HEK293 (cell line): Measurements from ENCODE around the gene PCDH10.

Source experiments
- CTCF ChIA-PET: fragments of 350-600 bp; formaldehyde crosslinking; extraction: SDS; loops from one replicate; lab custom pipeline; 2021; ENCODE audit warnings: antibody characterized with exemption; lab: Yijun Ruan, JAX
- POLR2A ChIA-PET: fragments of 300-600 bp; formaldehyde crosslinking; extraction: SDS; loops from one replicate; lab custom pipeline; 2020; ENCODE audit warnings: antibody characterized with exemption, inconsistent platforms; lab: Yijun Ruan, JAX
- H3K27ac ChIP-seq: fragments of 200-500 bp; sonication (Bioruptor generic); 2 replicates; pipeline ENCODE4 v1.5.1; 2014; ENCODE audit warnings: low read depth, low read length, control low read depth, inconsistent platforms; ENCODE audit errors: extremely low read depth
- H3K36me3 ChIP-seq, 2 experiments: fragments of 200-500 bp in 1 of 2; sonication (Bioruptor generic) in 1 of 2; 1 replicate in 1 of 2; 2 replicates in 1 of 2; pipeline ENCODE4 v1.5.1; 2014 to 2017; ENCODE audit warnings: inconsistent platforms in 2 of 2, low read length in 2 of 2; ENCODE audit not compliant: control insufficient read depth in 2 of 2, insufficient read depth in 1 of 2
- H3K4me1 ChIP-seq: fragments of 200-500 bp; sonication (Bioruptor generic); 2 replicates; pipeline ENCODE4 v1.5.1; 2014; ENCODE audit warnings: mild to moderate bottlenecking, low read length, inconsistent platforms; ENCODE audit not compliant: control insufficient read depth, insufficient read depth
- H3K4me3 ChIP-seq: 2 replicates; pipeline ENCODE4 v1.5.1; 2011; ENCODE audit warnings: low read depth, mild to moderate bottlenecking, control low read depth, low read length, moderate library complexity
- H3K9me3 ChIP-seq: fragments of 200-500 bp; sonication (Bioruptor generic); 2 replicates; pipeline ENCODE4 v1.5.1; 2014; ENCODE audit warnings: low read depth, low read length, inconsistent platforms; ENCODE audit not compliant: control insufficient read depth, insufficient read depth
- MZF1 ChIP-seq: fragments of 450-650 bp; formaldehyde crosslinking; IDR thresholded peaks from 2 replicates; pipeline ENCODE4 v1.5.1; 2017; ENCODE audit warnings: missing biosample characterization, missing genetic modification characterization, borderline replicate concordance
- OVOL3 ChIP-seq: fragments of 450-650 bp; formaldehyde crosslinking; IDR thresholded peaks from 2 replicates; pipeline ENCODE4 v1.5.1; 2016; ENCODE audit warnings: missing biosample characterization, missing genetic modification characterization
- REPIN1 ChIP-seq: fragments of 450-650 bp; formaldehyde crosslinking; IDR thresholded peaks from 2 replicates; pipeline ENCODE4 v1.5.1; 2017; ENCODE audit warnings: missing biosample characterization, missing genetic modification characterization, low read depth
- SETDB1 ChIP-seq: IDR thresholded peaks from one replicate; pipeline ENCODE4 v1.6.1; 2017; ENCODE audit warnings: mild to moderate bottlenecking, low read length, moderate library complexity, mixed read lengths; ENCODE audit not compliant: insufficient read length
- ZEB2 ChIP-seq: fragments of 450-650 bp; formaldehyde crosslinking; IDR thresholded peaks from 2 replicates; pipeline ENCODE4 v1.5.1; 2016; ENCODE audit warnings: missing biosample characterization, missing genetic modification characterization
- ZFP3 ChIP-seq: fragments of 450-650 bp; formaldehyde crosslinking; IDR thresholded peaks from 2 replicates; pipeline ENCODE4 v1.5.1; 2016; ENCODE audit warnings: low read depth, missing biosample characterization, missing genetic modification characterization
- ZNF10 ChIP-seq: fragments of 450-650 bp; formaldehyde crosslinking; IDR thresholded peaks from 2 replicates; pipeline ENCODE4 v1.5.1; 2017; ENCODE audit warnings: missing biosample characterization, missing genetic modification characterization
- ZNF174 ChIP-seq: fragments of 450-650 bp; formaldehyde crosslinking; IDR thresholded peaks from 2 replicates; pipeline ENCODE4 v1.5.0; 2017; ENCODE audit warnings: missing biosample characterization, mild to moderate bottlenecking, missing genetic modification characterization
- ZNF184 ChIP-seq: fragments of 450-650 bp; IDR thresholded peaks from 2 replicates; pipeline ENCODE4 v1.5.1; 2018; ENCODE audit warnings: missing biosample characterization, mild to moderate bottlenecking, missing genetic modification characterization
- ZNF239 ChIP-seq: fragments of 450-650 bp; formaldehyde crosslinking; IDR thresholded peaks from 2 replicates; pipeline ENCODE4 v1.5.1; 2016; ENCODE audit warnings: missing biosample characterization, missing genetic modification characterization
- ZNF341 ChIP-seq: fragments of 450-650 bp; formaldehyde crosslinking; IDR thresholded peaks from 2 replicates; pipeline ENCODE4; 2016; ENCODE audit warnings: low read depth, missing biosample characterization, missing genetic modification characterization
- ZNF416 ChIP-seq: fragments of 450-650 bp; formaldehyde crosslinking; IDR thresholded peaks from 2 replicates; pipeline ENCODE4 v1.5.1; 2016; ENCODE audit warnings: missing biosample characterization, missing genetic modification characterization
- ZNF48 ChIP-seq: fragments of 450-650 bp; formaldehyde crosslinking; IDR thresholded peaks from 2 replicates; pipeline ENCODE4 v1.5.1; 2016; ENCODE audit warnings: missing biosample characterization, missing genetic modification characterization
- ZNF510 ChIP-seq: fragments of 450-650 bp; formaldehyde crosslinking; IDR thresholded peaks from 2 replicates; pipeline ENCODE4 v1.5.1; 2018; ENCODE audit warnings: mild to moderate bottlenecking, missing genetic modification characterization, missing biosample characterization; ENCODE audit not compliant: insufficient replicate concordance
- ZNF529 ChIP-seq: fragments of 450-650 bp; formaldehyde crosslinking; IDR thresholded peaks from 2 replicates; pipeline ENCODE4 v1.5.1; 2017; ENCODE audit warnings: missing genetic modification characterization, missing biosample characterization; ENCODE audit not compliant: insufficient replicate concordance
- ZNF548 ChIP-seq: fragments of 450-650 bp; formaldehyde crosslinking; IDR thresholded peaks from 2 replicates; pipeline ENCODE4 v1.5.1; 2016; ENCODE audit warnings: missing biosample characterization, missing genetic modification characterization
- ZNF561 ChIP-seq: fragments of 450-650 bp; IDR thresholded peaks from 2 replicates; pipeline ENCODE4 v1.5.1; 2018; ENCODE audit warnings: missing biosample characterization, missing genetic modification characterization, borderline replicate concordance
- ZNF571 ChIP-seq: fragments of 450-650 bp; formaldehyde crosslinking; IDR thresholded peaks from 2 replicates; pipeline ENCODE4 v1.5.0; 2017; ENCODE audit warnings: missing biosample characterization, missing genetic modification characterization
- ZNF792 ChIP-seq: fragments of 450-650 bp; formaldehyde crosslinking; IDR thresholded peaks from 2 replicates; pipeline ENCODE4 v1.5.1; 2016; ENCODE audit warnings: missing biosample characterization, missing genetic modification characterization
- ZSCAN16 ChIP-seq: fragments of 450-650 bp; formaldehyde crosslinking; IDR thresholded peaks from 2 replicates; pipeline ENCODE4 v1.5.1; 2016; ENCODE audit warnings: missing biosample characterization, missing genetic modification characterization
- ZXDB ChIP-seq: fragments of 450-650 bp; formaldehyde crosslinking; IDR thresholded peaks from 2 replicates; pipeline ENCODE4 v1.5.1; 2016; ENCODE audit warnings: missing biosample characterization, missing genetic modification characterization
- TF ChIP-seq, protein P1 (sequence below): fragments of 450-650 bp; formaldehyde crosslinking; IDR thresholded peaks from 2 replicates; pipeline ENCODE4 v1.5.1; 2016; ENCODE audit warnings: missing biosample characterization, missing genetic modification characterization, low read depth
- TF ChIP-seq, protein P2 (sequence below): fragments of 450-650 bp; formaldehyde crosslinking; IDR thresholded peaks from 2 replicates; pipeline ENCODE4 v1.5.1; 2016; ENCODE audit warnings: missing biosample characterization, missing genetic modification characterization
- TF ChIP-seq, protein P3 (sequence below): fragments of 450-650 bp; formaldehyde crosslinking; IDR thresholded peaks from 2 replicates; pipeline ENCODE4 v1.5.1; 2016; ENCODE audit warnings: missing biosample characterization, missing genetic modification characterization

PCDH10 gene

DNA sequence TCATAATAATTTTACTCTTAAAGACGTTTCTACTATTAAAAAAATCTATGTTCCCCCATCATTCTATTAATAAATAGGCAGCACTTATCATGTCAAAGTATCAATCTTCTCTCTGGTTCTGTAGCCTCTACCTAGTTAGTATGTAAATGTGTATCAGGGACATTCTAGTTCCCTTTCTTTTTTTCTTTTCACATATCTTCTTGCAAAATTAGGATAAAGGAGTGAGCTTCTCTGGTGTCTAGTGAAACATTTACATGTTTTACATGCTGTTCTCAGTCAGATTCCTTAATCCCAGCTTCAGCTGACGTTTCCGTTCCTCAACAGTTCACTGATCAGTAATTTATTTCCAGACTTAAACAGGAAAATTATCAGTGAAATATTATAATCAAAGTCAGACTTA is 11.8 kb downstream of the PCDH10 start:
- CTCF ChIA-PET: interaction anchor here (0.7 kb wide), 1 partner anchor 1286 kb away, joined by 3 read pairs; no protein-coding TSS in a partner anchor

DNA sequence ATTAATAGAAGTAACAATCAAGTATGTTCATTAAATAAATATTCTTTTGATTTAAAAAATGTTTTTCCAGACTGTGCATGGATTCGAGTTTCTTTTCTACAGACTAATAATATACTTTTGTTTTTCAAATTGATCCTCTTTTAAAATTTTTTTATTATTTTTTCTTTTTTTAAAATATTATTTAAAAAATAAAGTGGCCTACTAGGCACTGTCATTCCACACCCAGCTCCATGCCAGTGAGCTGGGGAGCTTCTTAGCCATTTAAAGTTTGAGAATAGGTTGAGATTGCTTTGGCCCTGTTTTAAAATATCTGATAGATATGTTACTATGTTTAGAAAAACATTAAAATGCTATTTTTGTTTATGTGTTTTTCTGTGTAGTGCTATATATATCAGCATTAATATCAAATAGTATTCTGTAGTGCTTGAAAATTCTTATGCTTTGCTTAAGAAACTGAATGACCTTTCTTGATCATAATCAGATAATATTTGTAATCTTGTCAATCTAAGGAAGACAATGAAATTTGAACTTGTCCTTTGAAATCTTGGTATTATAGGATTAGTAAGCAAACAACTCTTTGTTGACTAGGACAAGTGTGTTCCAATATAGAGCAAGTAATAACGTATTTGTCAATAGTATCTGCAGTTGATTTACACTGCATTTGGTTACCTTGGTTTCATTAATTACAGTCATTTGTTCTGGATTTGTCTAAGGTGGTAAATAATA is 12.6 kb downstream of the PCDH10 start:
- Histone ChIP-seq H3K9me3 (no peaks in the 10 kb centered on the region), H3K27ac (no peak overlapping the region), H3K4me1 (no peaks in the 10 kb centered on the region), H3K4me3 (no peak overlapping the region), H3K36me3 (peaks cover 0 to 11% of the 10 kb centered on the region in 2 experiments; a peak in 1 of 3 replicates)
- CTCF ChIA-PET: interaction anchor here (0.7 kb wide), 1 partner anchor 1286 kb away, joined by 3 read pairs; no protein-coding TSS in a partner anchor
- POLR2A ChIA-PET: no interaction called here
- no peak for TF ChIP-seq ZNF510 (tag by site-specific recombination)
- no peak for TF ChIP-seq ZFP3 (tag by site-specific recombination)
- TF ChIP-seq SETDB1: no peak
- no peak for TF ChIP-seq OVOL3 (tag by site-specific recombination)
- no peak for TF ChIP-seq ZNF792 (tag by site-specific recombination)
- no peak for TF ChIP-seq ZNF416 (tag by site-specific recombination)
- TF ChIP-seq REPIN1 (tag by site-specific recombination): no peak
- no peak for TF ChIP-seq ZNF10
- TF ChIP-seq ZNF184 (tag by site-specific recombination): no peak
- TF ChIP-seq, protein P1, sequence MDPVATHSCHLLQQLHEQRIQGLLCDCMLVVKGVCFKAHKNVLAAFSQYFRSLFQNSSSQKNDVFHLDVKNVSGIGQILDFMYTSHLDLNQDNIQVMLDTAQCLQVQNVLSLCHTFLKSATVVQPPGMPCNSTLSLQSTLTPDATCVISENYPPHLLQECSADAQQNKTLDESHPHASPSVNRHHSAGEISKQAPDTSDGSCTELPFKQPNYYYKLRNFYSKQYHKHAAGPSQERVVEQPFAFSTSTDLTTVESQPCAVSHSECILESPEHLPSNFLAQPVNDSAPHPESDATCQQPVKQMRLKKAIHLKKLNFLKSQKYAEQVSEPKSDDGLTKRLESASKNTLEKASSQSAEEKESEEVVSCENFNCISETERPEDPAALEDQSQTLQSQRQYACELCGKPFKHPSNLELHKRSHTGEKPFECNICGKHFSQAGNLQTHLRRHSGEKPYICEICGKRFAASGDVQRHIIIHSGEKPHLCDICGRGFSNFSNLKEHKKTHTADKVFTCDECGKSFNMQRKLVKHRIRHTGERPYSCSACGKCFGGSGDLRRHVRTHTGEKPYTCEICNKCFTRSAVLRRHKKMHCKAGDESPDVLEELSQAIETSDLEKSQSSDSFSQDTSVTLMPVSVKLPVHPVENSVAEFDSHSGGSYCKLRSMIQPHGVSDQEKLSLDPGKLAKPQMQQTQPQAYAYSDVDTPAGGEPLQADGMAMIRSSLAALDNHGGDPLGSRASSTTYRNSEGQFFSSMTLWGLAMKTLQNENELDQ (tag by site-specific recombination): no peak

More for the DNA sequence above, 11.8 kb downstream of the PCDH10 start:
- no peaks in the 10 kb centered on the region for H3K9me3 ChIP-seq
- H3K4me3 ChIP-seq: no peak overlapping the region
- H3K27ac ChIP-seq: no peak overlapping the region
- no peaks in the 10 kb centered on the region for H3K4me1 ChIP-seq
- TF ChIP-seq ZNF571 (tag by site-specific recombination): no peak
- no peak for TF ChIP-seq ZSCAN16
- no peak for TF ChIP-seq ZNF48
- no peak for TF ChIP-seq ZNF341 (tag by site-specific recombination)
- TF ChIP-seq, protein P2, sequence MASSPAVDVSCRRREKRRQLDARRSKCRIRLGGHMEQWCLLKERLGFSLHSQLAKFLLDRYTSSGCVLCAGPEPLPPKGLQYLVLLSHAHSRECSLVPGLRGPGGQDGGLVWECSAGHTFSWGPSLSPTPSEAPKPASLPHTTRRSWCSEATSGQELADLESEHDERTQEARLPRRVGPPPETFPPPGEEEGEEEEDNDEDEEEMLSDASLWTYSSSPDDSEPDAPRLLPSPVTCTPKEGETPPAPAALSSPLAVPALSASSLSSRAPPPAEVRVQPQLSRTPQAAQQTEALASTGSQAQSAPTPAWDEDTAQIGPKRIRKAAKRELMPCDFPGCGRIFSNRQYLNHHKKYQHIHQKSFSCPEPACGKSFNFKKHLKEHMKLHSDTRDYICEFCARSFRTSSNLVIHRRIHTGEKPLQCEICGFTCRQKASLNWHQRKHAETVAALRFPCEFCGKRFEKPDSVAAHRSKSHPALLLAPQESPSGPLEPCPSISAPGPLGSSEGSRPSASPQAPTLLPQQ (tag by site-specific recombination): no peak
- no peak for TF ChIP-seq ZNF174 (tag by site-specific recombination)
- TF ChIP-seq MZF1: no peak
- TF ChIP-seq ZFP3 (tag by site-specific recombination): no peak
- no peak for TF ChIP-seq ZNF548 (tag by site-specific recombination)
- TF ChIP-seq ZEB2 (tag by site-specific recombination): no peak
- TF ChIP-seq ZNF561: no peak
- no peak for TF ChIP-seq ZNF529 (tag by site-specific recombination)
- TF ChIP-seq, protein P3, sequence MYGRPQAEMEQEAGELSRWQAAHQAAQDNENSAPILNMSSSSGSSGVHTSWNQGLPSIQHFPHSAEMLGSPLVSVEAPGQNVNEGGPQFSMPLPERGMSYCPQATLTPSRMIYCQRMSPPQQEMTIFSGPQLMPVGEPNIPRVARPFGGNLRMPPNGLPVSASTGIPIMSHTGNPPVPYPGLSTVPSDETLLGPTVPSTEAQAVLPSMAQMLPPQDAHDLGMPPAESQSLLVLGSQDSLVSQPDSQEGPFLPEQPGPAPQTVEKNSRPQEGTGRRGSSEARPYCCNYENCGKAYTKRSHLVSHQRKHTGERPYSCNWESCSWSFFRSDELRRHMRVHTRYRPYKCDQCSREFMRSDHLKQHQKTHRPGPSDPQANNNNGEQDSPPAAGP: no peak
- no peak for TF ChIP-seq ZNF239
- TF ChIP-seq ZXDB: no peak
- TF ChIP-seq, all 188 proteins: peak for 0
- H3K36me3 ChIP-seq: peaks cover 0 to 11% of the 10 kb centered on the region in 2 experiments; a peak in 1 of 3 replicates
- POLR2A ChIA-PET: no interaction called here
